GM21390 (cell line): ENCODE measurements around the gene WASHC4.
"Not testable (repeated sequence)": the region's sequence is repeated elsewhere in the genome, so short reads cannot be mapped to it uniquely, and the experiment has no call there.

Experiments used
- ATAC-seq: cut with Tn5 transposase; IDR thresholded peaks from one replicate; pipeline ENCODE4 v1.9.1; 2021; ENCODE audit not compliant: unreplicated experiment

Gene WASHC4

GRCh38 chr12:105158876-105159275 lies 51.3 kb downstream of the WASHC4 start:
- no peak for ATAC-seq

- ATAC-seq, result no peak
These were observed 54.6 kb downstream of the WASHC4 start for GRCh38 chr12:105162174-105162573.

DNA sequence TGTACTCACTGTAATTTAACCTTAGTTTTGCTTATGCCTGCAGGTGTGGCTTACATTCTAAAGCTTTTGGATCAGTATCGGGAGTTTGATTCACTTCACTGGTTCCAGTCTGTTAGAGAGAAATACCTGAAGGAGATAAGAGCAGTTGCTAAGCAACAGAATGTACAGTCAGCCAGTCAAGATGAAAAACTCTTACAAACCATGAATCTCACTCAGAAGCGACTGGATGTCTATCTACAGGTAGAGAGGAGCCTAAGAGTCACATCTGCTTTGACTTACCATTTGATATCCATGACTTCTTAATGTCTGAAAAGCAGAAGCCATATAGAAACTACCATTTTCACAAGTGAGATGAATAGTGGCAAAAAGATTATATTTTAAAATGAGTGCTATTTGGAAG lies 56.5 kb downstream of the WASHC4 start:
- no peak for ATAC-seq

GRCh38 chr12:105166736-105167135 lies 59.2 kb downstream of the WASHC4 start:
- no peak for ATAC-seq

DNA sequence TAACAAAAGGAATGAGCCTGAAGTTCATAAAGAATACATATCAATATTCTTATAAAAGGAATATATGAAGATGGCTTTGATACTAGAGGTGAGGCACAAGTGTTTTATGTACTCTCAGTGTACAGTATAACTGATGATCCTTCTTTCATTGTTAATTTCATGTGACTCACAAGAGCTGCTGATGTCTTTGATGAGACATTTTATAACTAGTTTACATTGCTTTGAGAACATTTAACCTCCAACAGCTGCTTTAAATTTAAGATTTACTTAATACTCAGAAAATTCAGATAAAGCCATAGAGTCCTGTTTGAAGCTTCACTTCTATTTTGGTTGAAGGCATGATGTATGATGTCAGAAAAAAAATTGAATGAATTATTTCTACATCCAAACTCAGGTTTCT lies 59.8 kb downstream of the WASHC4 start:
- no peak for ATAC-seq

GRCh38 chr12:105168006-105168405 lies 60.5 kb downstream of the WASHC4 start:
- no peak for ATAC-seq

DNA sequence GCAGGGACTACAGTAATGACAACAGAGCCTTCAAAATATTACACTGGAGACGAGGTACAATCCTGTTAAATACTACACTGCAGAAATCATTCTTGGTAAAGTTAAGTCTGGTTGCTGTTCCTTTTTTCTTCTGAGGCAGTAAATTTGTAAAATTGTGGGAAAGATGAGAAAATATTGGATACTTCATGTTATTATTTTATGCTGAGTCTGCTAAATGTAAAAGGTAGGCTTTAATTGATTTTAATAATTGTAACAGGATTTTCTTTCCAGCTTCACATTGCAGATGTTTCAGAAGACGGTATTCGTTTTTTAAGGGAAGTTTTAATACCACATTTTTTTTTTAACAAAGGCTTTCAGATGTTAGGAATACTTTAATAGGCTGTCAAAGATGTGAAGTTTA lies 62.6 kb downstream of the WASHC4 start:
- no peak for ATAC-seq

- ATAC-seq, result no peak
These were observed 64.3 kb downstream of the WASHC4 start for GRCh38 chr12:105171691-105172436.

DNA sequence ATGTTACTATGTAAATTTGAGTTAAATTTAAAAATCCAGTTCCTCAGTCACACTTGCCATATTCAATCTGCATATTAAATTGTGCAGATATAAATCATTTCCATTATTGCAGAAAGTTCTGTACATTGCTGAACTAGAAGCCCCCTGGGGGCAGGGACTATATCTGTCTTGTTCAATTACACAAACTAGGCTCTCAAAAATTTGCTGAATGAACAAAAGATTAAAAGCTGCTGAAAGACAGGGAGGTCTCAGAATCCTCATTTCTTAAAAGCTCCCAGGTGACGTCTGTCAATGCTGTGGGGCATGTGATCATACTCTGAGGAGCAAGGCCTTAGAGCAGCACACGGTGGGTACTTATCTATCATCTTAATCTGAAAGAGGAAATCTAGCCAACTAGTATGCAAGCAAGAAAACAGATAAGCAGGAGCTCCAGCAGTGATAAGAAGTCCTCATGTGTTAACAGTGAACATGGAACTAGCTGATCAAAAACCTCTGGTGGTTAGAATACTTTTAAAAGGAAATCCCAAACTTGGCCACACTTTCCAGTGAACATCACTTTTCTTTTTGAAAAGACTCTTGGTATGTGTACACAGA lies 68.0 kb downstream of the WASHC4 start:
- no peak for ATAC-seq

DNA sequence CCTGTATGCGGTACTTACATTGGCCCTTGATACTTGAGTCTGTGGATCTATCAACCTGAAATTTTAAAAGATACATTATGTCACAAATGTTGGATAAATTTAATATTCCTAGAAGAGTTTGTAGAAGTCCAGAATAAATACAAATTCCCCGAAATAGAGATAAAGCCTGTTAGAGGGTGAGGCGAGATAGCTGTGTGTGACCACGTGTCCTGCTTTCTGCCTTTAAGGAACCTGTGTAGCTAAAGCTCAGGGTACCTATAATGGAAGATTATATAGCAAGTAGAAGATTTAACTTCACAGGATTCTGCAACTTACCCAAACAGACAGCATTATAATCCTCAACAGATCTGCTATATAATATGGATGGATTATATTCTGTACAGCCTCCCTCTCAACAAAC lies 69.7 kb downstream of the WASHC4 start:
- no peak for ATAC-seq

DNA sequence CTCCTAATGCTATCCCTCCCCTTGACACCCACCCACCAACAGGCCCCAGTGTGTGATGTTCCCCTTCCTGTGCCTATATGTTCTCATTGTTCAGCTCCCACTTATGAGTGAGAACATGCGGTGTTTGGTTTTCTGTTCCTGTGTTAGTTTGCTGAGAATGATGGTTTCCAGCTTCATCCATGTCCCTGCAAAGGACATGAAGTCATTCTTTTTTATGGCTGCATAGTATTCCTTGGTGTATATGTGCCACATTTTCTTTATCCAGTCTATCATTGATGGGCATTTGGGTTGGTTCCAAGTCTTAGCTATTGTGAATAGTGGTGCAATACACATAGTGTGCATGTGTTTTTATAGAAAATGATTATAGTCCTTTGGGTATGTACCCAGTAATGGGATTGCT lies 71.6 kb downstream of the WASHC4 start:
- not testable (repeated sequence) for ATAC-seq

- ATAC-seq, result not testable (repeated sequence)
These were observed 75.9 kb downstream of the WASHC4 start for GRCh38 chr12:105183406-105183805.

- ATAC-seq, result not testable (repeated sequence)
These were observed 76.4 kb downstream of the WASHC4 start for GRCh38 chr12:105183976-105184375.

- ATAC-seq, result no peak
These were observed 81.8 kb downstream of the WASHC4 start for GRCh38 chr12:105189293-105189692.

DNA sequence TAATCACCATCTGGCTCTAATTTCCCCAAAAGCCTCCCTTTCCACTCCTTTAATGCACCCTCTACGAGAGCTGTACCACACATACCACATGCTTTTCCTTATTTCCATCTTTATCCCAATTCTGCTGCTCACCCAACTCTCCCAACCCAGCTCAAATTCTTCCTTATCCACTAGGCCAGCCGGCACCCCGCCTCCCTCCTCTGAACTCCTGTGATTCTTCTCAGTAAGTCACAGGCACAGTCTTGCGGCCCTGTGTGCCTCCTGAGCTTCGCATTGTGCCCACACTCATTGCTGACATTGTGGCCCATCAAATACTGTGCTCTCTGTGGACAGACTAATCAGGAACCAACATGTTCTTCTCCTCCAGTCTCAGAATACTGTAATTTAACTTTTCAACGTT lies 83.0 kb downstream of the WASHC4 start:
- ATAC-seq, result no peak

DNA sequence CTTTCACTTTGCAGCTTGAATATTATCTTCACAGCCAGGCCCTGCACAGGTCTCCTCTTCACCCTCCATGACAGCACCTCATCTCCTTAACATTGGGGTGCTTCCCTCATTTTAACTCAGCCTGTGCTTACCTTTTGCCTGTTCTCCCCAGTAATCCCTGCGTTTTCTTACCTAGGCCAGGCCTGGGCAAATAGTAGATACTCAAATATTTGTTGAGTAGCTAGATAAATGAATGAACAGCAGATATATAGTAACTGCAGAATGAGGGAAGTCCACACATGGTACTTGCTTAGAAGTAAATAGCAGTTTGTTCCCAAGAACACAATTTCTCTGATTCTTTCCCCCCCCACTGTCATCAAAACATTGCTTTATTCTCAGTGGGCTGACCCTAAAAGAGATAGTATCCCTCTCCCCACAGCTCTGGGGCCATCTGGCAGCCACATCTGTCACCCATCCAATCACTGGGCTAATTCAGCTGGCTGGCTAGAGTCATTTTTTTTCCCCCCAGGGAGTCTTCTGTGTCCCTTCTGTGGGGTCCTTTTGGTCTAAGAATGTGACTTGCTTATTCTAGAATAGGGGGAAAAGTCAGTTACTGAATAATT lies 85.2 kb downstream of the WASHC4 start:
- ATAC-seq, result no peak

DNA sequence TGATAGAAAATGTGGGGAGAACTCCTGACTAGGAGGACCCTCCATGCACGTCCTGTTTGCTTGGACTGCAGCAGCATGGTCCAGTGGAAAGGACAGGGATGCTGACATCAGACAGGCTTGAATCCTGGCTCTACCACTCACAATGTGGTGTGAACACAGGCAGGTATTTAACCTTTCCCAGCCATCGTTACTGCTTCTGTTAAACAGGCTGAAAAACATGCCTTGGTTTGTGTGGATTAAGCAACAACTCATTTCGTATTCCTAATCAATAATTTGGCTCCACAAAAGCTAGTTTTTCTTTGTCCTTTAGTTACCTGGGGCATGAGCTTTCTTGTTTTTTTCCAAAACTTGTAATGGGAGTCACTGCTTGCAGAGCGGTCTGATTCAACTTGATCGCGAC lies 87.4 kb downstream of the WASHC4 start:
- no peak for ATAC-seq

DNA sequence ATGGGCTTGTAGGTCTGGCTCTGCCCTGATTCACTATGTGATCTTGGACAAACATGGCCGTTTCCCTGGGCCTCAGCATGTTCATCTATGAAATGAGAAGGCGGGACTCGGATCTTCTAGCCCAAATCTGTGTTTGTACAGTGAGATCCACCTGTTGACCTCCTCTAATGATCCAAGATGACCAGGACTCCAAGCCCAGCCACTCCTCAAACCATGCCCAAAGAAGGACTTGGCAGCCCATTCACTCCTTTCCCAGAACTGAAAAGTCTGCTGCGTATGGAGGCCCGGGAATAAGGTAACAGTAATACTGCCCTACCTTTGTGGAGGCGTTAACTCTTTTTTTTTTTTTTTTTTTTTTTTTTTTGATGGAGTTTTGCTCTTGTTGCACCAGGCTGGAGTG lies 88.6 kb downstream of the WASHC4 start:
- ATAC-seq, result no peak

DNA sequence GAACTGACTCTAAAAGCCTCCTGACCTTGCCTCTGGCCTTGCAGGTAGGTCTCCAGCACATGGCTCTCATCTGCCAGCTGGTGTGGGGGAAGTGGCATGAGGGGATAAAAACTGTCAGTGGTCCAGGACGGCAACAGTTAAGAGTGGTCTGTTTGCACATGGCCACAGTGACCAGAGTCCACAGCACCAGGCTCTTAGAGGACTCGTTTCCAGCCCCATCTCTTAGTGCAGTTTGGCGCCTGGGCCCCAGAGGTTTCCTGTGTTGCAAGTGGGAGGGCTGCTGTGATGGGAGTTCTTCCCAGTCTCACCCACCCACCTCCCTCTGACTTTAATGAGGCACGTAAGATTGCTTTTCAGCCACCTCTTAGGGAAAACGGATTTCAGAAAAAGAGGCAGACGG lies 91.4 kb downstream of the WASHC4 start:
- no peak for ATAC-seq

- no peak for ATAC-seq
These were observed 92.9 kb downstream of the WASHC4 start for GRCh38 chr12:105200385-105200784.

- ATAC-seq, result no peak
These were observed 93.8 kb downstream of the WASHC4 start for GRCh38 chr12:105201299-105201698.

DNA sequence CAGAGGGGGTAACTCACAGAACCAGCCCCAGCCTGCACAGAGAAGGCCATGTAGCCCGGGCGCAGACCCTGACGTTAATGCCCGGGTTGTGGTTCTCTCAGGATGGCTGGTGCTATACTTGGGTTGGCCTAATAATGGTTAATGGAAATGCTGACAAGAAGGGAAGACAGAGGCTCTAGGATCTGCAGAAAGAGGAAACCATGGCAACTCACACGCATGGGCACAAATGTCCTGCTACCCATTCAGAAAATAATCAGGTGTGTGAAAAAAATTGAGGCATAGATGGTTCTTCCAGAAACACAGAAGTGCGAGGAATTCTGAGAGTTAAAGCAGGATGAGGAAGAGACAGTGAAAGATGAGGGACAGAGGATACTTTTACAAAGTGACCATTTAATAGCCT lies 94.7 kb downstream of the WASHC4 start:
- ATAC-seq, result no peak
